Measurements from ENCODE around the gene AUTS2. TPM values are rescaled to one million over a fixed set of nuclear protein-coding genes. Genes with fewer than 3 reads are reported as not detected.

AUTS2 gene
- total and polyA plus RNA-seq, 2 experiments from 2014 or later: 32.0 to 91.0 TPM

- TF ChIP-seq REST (IDR thresholded peaks at IDR 0.05; ENCODE audit: unreplicated experiment): no peak
- no peak for TF ChIP-seq POLR2AphosphoS5 (IDR thresholded peaks at IDR 0.05; ENCODE audit: low read depth)
- TF ChIP-seq ZNF114 (CRISPR knock-in tag; IDR thresholded peaks at IDR 0.05): no peak
- TF ChIP-seq CREB1 (CRISPR knock-in tag; IDR thresholded peaks at IDR 0.05; ENCODE audit: low read depth): no peak
Observed at GRCh38 chr7:69703099-69703498, 104.8 kb downstream of the AUTS2 start (continued).

DNA sequence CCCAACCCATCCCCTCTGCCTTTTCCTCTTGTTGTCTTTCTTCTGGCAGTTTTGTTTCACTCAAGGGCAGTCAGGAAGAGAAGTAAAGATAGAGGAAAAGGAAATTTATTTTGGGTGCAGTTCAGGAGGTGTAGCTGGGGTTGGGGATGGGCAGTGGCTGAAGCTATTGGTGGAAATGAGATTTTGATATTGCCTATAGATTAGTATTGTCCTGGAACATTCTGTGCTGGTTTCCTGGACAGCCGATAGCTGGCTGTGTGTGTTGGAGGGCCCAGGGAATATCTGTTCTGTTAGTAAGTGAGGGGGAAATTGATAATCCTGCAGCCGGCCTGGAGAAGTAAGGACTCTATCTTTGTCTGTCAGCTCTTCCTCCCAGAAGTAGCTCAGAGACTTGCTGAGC lies 107.8 kb downstream of the AUTS2 start:
- H3K4me3 ChIP-seq: no peak overlapping the region
- H2AFZ ChIP-seq: no peak overlapping the region
- no peak overlapping the region for H3K4me2 ChIP-seq
- H3K36me3 Mint-ChIP-seq (ENCODE audit: low read depth): no peaks in the 10 kb centered on the region
- H3K27ac Mint-ChIP-seq: no peak overlapping the region
- H3K27ac ChIP-seq (ENCODE audit: low read depth): no peak overlapping the region
- no peaks in the 10 kb centered on the region for H4K20me1 ChIP-seq (replicated peaks; ENCODE audit: insufficient read depth)
- ATAC-seq: no peak
- H3F3A ChIP-seq (replicated peaks; ENCODE audit: low read depth): no peaks in the 10 kb centered on the region
- 0 out of 2 replicates have a peak, but pooled peaks cover 2% of the 10 kb centered on the region for H3K79me2 ChIP-seq (replicated peaks; ENCODE audit: insufficient read depth)
- H3K9me2 ChIP-seq (ENCODE audit: insufficient read depth): peaks cover 6% of the 10 kb centered on the region; the same call in 1 of the 2 replicates
- 0 out of 2 replicates have a peak, but pooled peaks cover 5% of the 10 kb centered on the region for H3K36me3 ChIP-seq (ENCODE audit: insufficient read depth)
- H3K27me3 Mint-ChIP-seq (ENCODE audit: insufficient read depth, low read depth, poor library complexity): no peaks in the 10 kb centered on the region
- peaks cover 33% of the 10 kb centered on the region for H3K4me1 ChIP-seq (ENCODE audit: insufficient read depth)
- no peaks in the 10 kb centered on the region for H3K9me3 Mint-ChIP-seq
- DNase-seq (ENCODE audit: low spot score): no peak
- H3K4me3 Mint-ChIP-seq: no peak overlapping the region
- no peaks in the 10 kb centered on the region for H3K27me3 ChIP-seq (ENCODE audit: insufficient read depth)
- peaks cover 51% of the 10 kb centered on the region for H3K4me1 Mint-ChIP-seq
- TF ChIP-seq NANOG (IDR thresholded peaks at IDR 0.05; ENCODE audit: borderline replicate concordance) (no peak), EZH2phosphoT487 (IDR thresholded peaks at IDR 0.05; ENCODE audit: unreplicated experiment) (no peak), ETS1 (IDR thresholded peaks at IDR 0.05) (no peak), ZNF114 (CRISPR knock-in tag; IDR thresholded peaks at IDR 0.05) (no peak), EZH2 (IDR thresholded peaks at IDR 0.05; ENCODE audit: low read depth, unreplicated experiment) (no peak), CREB1 (CRISPR knock-in tag; IDR thresholded peaks at IDR 0.05; ENCODE audit: low read depth) (no peak), JUNB (IDR thresholded peaks at IDR 0.05; ENCODE audit: unreplicated experiment) (no peak), CTCF (conservative IDR thresholded peaks at IDR 0.05; ENCODE audit: low read depth in 2 of 2) (no peak), STAT1 (IDR thresholded peaks at IDR 0.05; ENCODE audit: unreplicated experiment) (no peak)
- TF ChIP-seq, protein P1, sequence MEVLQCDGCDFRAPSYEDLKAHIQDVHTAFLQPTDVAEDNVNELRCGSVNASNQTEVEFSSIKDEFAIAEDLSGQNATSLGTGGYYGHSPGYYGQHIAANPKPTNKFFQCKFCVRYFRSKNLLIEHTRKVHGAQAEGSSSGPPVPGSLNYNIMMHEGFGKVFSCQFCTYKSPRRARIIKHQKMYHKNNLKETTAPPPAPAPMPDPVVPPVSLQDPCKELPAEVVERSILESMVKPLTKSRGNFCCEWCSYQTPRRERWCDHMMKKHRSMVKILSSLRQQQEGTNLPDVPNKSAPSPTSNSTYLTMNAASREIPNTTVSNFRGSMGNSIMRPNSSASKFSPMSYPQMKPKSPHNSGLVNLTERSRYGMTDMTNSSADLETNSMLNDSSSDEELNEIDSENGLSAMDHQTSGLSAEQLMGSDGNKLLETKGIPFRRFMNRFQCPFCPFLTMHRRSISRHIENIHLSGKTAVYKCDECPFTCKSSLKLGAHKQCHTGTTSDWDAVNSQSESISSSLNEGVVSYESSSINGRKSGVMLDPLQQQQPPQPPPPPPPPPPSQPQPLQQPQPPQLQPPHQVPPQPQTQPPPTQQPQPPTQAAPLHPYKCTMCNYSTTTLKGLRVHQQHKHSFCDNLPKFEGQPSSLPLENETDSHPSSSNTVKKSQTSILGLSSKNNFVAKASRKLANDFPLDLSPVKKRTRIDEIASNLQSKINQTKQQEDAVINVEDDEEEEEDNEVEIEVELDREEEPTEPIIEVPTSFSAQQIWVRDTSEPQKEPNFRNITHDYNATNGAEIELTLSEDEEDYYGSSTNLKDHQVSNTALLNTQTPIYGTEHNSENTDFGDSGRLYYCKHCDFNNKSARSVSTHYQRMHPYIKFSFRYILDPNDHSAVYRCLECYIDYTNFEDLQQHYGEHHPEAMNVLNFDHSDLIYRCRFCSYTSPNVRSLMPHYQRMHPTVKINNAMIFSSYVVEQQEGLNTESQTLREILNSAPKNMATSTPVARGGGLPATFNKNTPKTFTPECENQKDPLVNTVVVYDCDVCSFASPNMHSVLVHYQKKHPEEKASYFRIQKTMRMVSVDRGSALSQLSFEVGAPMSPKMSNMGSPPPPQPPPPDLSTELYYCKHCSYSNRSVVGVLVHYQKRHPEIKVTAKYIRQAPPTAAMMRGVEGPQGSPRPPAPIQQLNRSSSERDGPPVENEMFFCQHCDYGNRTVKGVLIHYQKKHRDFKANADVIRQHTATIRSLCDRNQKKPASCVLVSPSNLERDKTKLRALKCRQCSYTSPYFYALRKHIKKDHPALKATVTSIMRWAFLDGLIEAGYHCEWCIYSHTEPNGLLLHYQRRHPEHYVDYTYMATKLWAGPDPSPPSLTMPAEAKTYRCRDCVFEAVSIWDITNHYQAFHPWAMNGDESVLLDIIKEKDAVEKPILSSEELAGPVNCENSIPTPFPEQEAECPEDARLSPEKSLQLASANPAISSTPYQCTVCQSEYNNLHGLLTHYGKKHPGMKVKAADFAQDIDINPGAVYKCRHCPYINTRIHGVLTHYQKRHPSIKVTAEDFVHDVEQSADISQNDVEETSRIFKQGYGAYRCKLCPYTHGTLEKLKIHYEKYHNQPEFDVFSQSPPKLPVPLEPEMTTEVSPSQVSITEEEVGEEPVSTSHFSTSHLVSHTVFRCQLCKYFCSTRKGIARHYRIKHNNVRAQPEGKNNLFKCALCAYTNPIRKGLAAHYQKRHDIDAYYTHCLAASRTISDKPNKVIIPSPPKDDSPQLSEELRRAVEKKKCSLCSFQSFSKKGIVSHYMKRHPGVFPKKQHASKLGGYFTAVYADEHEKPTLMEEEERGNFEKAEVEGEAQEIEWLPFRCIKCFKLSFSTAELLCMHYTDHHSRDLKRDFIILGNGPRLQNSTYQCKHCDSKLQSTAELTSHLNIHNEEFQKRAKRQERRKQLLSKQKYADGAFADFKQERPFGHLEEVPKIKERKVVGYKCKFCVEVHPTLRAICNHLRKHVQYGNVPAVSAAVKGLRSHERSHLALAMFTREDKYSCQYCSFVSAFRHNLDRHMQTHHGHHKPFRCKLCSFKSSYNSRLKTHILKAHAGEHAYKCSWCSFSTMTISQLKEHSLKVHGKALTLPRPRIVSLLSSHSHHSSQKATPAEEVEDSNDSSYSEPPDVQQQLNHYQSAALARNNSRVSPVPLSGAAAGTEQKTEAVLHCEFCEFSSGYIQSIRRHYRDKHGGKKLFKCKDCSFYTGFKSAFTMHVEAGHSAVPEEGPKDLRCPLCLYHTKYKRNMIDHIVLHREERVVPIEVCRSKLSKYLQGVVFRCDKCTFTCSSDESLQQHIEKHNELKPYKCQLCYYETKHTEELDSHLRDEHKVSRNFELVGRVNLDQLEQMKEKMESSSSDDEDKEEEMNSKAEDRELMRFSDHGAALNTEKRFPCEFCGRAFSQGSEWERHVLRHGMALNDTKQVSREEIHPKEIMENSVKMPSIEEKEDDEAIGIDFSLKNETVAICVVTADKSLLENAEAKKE (CRISPR knock-in tag; IDR thresholded peaks at IDR 0.05): no peak

All from GM23338 (cell line).